CD14-positive monocyte (primary cell): ENCODE results near the gene RNF220. TPM values are rescaled to one million over a fixed set of nuclear protein-coding genes. Genes with fewer than 3 reads are reported as not detected.

ENCODE experiments used
- DNase-seq, 3 donors: peaks; one replicate each; pipeline ENCODE4 v3.0.0-alpha.2; 2011 to 2022
- H2AFZ ChIP-seq: 2 replicates; pipeline ENCODE4 v1.6.0; 2012; ENCODE audit warnings: mild to moderate bottlenecking, low read depth, low read length, inconsistent platforms; ENCODE audit not compliant: insufficient read depth, poor library complexity, severe bottlenecking
- H3K27ac ChIP-seq, 2 donors: 1 replicate in 1 of 2; 2 replicates in 1 of 2; pipeline ENCODE4 v1.5.1; 2012 to 2013; ENCODE audit warnings: low read length in 2 of 2, control low read depth in 1 of 2, inconsistent platforms in 1 of 2, low read depth in 1 of 2, mild to moderate bottlenecking in 1 of 2
- H3K27me3 ChIP-seq, 2 donors: one replicate each; pipeline versions ENCODE4 v1.6.0 to v1.6.1; 2011 to 2013; ENCODE audit warnings: low read length in 2 of 2; ENCODE audit not compliant: control insufficient read depth in 2 of 2, insufficient read depth in 2 of 2
- H3K36me3 ChIP-seq, 2 donors: replicated peaks in 1 of 2; 1 replicate in 1 of 2; 2 replicates in 1 of 2; pipeline versions ENCODE4 v1.5.1 to v1.6.1; 2012 to 2013; ENCODE audit warnings: low read length in 2 of 2, control low read depth in 1 of 2, inconsistent platforms in 1 of 2, mild to moderate bottlenecking in 1 of 2; ENCODE audit not compliant: insufficient read depth in 2 of 2, control insufficient read depth in 1 of 2
- H3K4me1 ChIP-seq, 2 donors: 1 replicate in 1 of 2; 2 replicates in 1 of 2; pipeline versions ENCODE4 v1.5.1 to v1.6.1; 2012 to 2013; ENCODE audit warnings: low read length in 2 of 2, control low read depth in 1 of 2, inconsistent platforms in 1 of 2, mild to moderate bottlenecking in 1 of 2, moderate library complexity in 1 of 2; ENCODE audit not compliant: insufficient read depth in 2 of 2, control insufficient read depth in 1 of 2
- H3K4me2 ChIP-seq: replicated peaks from 2 replicates; pipeline ENCODE3; 2012; ENCODE audit warnings: low read length, moderate library complexity, mild to moderate bottlenecking; ENCODE audit not compliant: poor library complexity, severe bottlenecking; ENCODE audit errors: extremely low read depth
- H3K4me3 ChIP-seq, 3 experiments: fragments of 200-600 bp in 1 of 3; sonication (generic) in 1 of 3; replicated peaks in 1 of 3; 1 replicate in 2 of 3; 2 replicates in 1 of 3; pipeline ENCODE4 v1.5.1; 2011 to 2013; ENCODE audit warnings: low read length in 3 of 3, mild to moderate bottlenecking in 3 of 3, control low read depth in 2 of 3, low read depth in 2 of 3, inconsistent platforms in 1 of 3, moderate library complexity in 1 of 3
- H3K79me2 ChIP-seq: 2 replicates; pipeline ENCODE4 v1.6.0; 2012; ENCODE audit warnings: mild to moderate bottlenecking, control low read depth, inconsistent platforms, low read length, moderate library complexity; ENCODE audit not compliant: insufficient read depth
- H3K9ac ChIP-seq: 2 replicates; pipeline ENCODE4 v1.6.0; 2017; ENCODE audit warnings: low read length, mild to moderate bottlenecking; ENCODE audit not compliant: insufficient read depth, poor library complexity, severe bottlenecking
- H3K9me3 ChIP-seq, 2 donors: replicated peaks in 1 of 2; 1 replicate in 1 of 2; 2 replicates in 1 of 2; pipeline versions ENCODE4 v1.5.1 to v1.6.1; 2012 to 2013; ENCODE audit warnings: low read length in 2 of 2, control low read depth in 1 of 2; ENCODE audit not compliant: control insufficient read depth in 1 of 2, insufficient read depth in 1 of 2
- H4K20me1 ChIP-seq: 2 replicates; pipeline ENCODE4 v1.6.0; 2012; ENCODE audit warnings: mild to moderate bottlenecking, low read length, control low read depth, moderate library complexity; ENCODE audit not compliant: insufficient read depth
- H3K27ac Mint-ChIP-seq, 7 donors: one replicate each; pipeline ENCODE4 v1.8.0; 2020; ENCODE audit warnings: mild to moderate bottlenecking in 7 of 7, mixed read lengths in 7 of 7, moderate library complexity in 6 of 7, inconsistent platforms in 2 of 7
- H3K27me3 Mint-ChIP-seq, 3 donors: one replicate each; pipeline ENCODE4 v1.8.0; 2021 to 2022; ENCODE audit warnings: low read depth in 3 of 3, mild to moderate bottlenecking in 3 of 3, mixed read lengths in 3 of 3, moderate library complexity in 3 of 3, inconsistent platforms in 1 of 3
- H3K36me3 Mint-ChIP-seq, 2 donors: one replicate each; pipeline ENCODE4 v1.8.0; 2020; ENCODE audit warnings: mixed read lengths in 2 of 2, inconsistent platforms in 1 of 2, mild to moderate bottlenecking in 1 of 2
- H3K4me1 Mint-ChIP-seq: one replicate; pipeline ENCODE4 v1.8.0; 2020; ENCODE audit warnings: mild to moderate bottlenecking, mixed read lengths
- H3K4me3 Mint-ChIP-seq, 2 donors: one replicate each; pipeline ENCODE4 v1.8.0; 2020; ENCODE audit warnings: mild to moderate bottlenecking in 2 of 2, mixed read lengths in 2 of 2, moderate library complexity in 1 of 2
- H3K9me3 Mint-ChIP-seq, 7 donors: one replicate each; pipeline ENCODE4 v1.8.0; 2020 to 2022; ENCODE audit warnings: mixed read lengths in 7 of 7, mild to moderate bottlenecking in 6 of 7, moderate library complexity in 6 of 7, inconsistent platforms in 2 of 7
- CTCF ChIP-seq: fragments of 200-600 bp; IDR thresholded peaks from one replicate; pipeline ENCODE4 v1.8.0; 2022; ENCODE audit warnings: antibody characterized with exemption, mild to moderate bottlenecking
- WGBS: methylation state at CpG from one replicate; pipeline ENCODE4 v1.1.5; 2013; ENCODE audit warnings: missing lambda C conversion rate; ENCODE audit not compliant: insufficient coverage; 5-methylcytosine and 5-hydroxymethylcytosine counted together
- intact Hi-C, 2 donors: fragments of 100-400 bp; cut with micrococcal nuclease; formaldehyde crosslinking; loops; one replicate each; pipeline versions ENCODE4 v1.15.0 to v1.15.1; 2023
- polyA plus RNA-seq, 3 donors: library from polyadenylated mRNA; depleted of rRNA in 1 of 3; unstranded in 2 of 3; stranded (reverse) in 1 of 3; fragments of 300-500 nt in 2 of 3; fragments of >200 nt in 1 of 3; fragmentation: Illumina TruSeq in 2 of 3; gene quantifications; 1 replicate in 2 of 3; 2 replicates in 1 of 3; pipeline ENCODE4 v1.2.3, GENCODE V29; 2012 to 2021

Gene RNF220
- polyA plus RNA-seq, 3 donors = 39.4 to 133 (median 49.4) TPM

DNA sequence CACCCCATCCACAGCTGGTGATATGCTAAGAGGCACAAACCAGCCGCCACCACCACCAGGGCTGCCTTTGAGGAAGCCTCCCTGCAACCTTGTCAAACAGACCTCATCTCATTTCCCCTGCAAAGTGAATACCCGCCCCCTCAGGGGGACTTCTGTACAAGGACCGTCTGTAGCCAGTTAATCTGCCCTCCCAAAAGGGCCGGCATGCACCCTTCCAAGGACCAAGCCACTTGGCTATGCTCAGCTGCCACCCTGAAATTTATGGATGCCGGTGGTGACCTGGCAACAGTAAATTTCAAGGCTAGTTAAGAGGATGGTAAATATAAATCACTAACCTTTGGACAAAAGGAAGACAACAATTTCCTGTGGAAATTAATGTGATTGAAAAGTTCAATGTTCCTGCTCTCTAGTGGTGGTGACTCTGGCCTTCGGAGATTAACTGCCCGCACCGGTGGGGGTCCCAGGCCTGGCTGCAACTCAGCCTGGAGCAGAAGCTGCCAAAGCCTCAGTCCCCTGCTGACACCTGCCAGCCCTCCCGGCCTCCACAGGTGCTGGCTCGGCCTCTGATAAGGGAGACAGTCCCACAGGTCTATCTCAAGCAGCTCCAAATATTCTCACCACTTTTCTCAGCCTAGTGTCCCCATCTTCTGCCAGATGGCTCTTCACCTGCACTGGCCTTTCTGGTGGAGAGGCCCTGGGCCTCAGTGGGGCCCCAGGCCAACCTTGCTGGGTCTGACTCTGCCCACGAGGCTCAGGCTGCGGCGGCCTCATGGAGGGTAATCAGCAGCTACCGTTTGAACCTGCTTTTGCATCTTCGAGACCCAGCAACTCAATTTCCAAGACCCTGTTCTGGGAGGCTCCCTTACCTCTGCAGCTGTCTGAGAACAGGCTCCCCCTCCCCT, 257.0 kb downstream of the RNF220 start:
- Mint-ChIP-seq H3K27me3 (peaks cover 0 to 5% (median 2%) of the 10 kb centered on the region in 3 donors), H3K9me3 (no peaks in the 10 kb centered on the region), H3K4me3 (no peak overlapping the region), H3K4me1 (peaks cover 15% of the 10 kb centered on the region), H3K36me3 (peaks cover 20 to 28% of the 10 kb centered on the region in 2 donors), H3K27ac (no peak overlapping the region)
- DNase-seq = no peak
- TF ChIP-seq CTCF = no peak
- Histone ChIP-seq H2AFZ (no peak overlapping the region), H3K4me2 (no peak overlapping the region), H3K9me3 (no peaks in the 10 kb centered on the region), H3K27me3 (no peaks in the 10 kb centered on the region), H3K27ac (no peak overlapping the region), H4K20me1 (no peaks in the 10 kb centered on the region), H3K9ac (no peak overlapping the region), H3K4me1 (peaks cover 4 to 10% of the 10 kb centered on the region in 2 donors), H3K79me2 (no peaks in the 10 kb centered on the region), H3K4me3 (no peak overlapping the region), H3K36me3 (no peaks in the 10 kb centered on the region)
- intact Hi-C loops = no loop called here
- 47% methylated on average over 13 of the region's 15 CpGs for WGBS

- no peaks in the 10 kb centered on the region for H3K36me3 ChIP-seq
- TF ChIP-seq CTCF = no peak
- no peaks in the 10 kb centered on the region for H3K27me3 ChIP-seq
- H3K4me3 Mint-ChIP-seq = no peak overlapping the region
- no peaks in the 10 kb centered on the region for H3K79me2 ChIP-seq
- peaks cover 15% of the 10 kb centered on the region for H3K4me1 Mint-ChIP-seq
- H3K4me3 ChIP-seq = no peak overlapping the region
- no peaks in the 10 kb centered on the region for H4K20me1 ChIP-seq
- peaks cover 18 to 28% of the 10 kb centered on the region in 2 donors for H3K36me3 Mint-ChIP-seq
- DNase-seq = no peak
- no peak overlapping the region for H3K27ac Mint-ChIP-seq
- WGBS = 100% methylated on average over 2 of the region's 5 CpGs
- peaks cover 0 to 5% (median 2%) of the 10 kb centered on the region in 3 donors for H3K27me3 Mint-ChIP-seq
- H3K27ac ChIP-seq = no peak overlapping the region
- H3K9me3 Mint-ChIP-seq = no peaks in the 10 kb centered on the region
- H3K9ac ChIP-seq = no peak overlapping the region
- no peaks in the 10 kb centered on the region for H3K9me3 ChIP-seq
- intact Hi-C loops = no loop called here
- H3K4me1 ChIP-seq = peaks cover 4 to 10% of the 10 kb centered on the region in 2 donors
- H2AFZ ChIP-seq = no peak overlapping the region
- H3K4me2 ChIP-seq = no peak overlapping the region
Observed at GRCh38 chr1:44662683-44663030, 257.6 kb downstream of the RNF220 start.
